ENCODE data around the gene HIPK4.
"Not testable (repeated sequence)": the region's sequence is repeated elsewhere in the genome, so short reads cannot be mapped to it uniquely, and the experiment has no call there.

HIPK4 gene

DNA sequence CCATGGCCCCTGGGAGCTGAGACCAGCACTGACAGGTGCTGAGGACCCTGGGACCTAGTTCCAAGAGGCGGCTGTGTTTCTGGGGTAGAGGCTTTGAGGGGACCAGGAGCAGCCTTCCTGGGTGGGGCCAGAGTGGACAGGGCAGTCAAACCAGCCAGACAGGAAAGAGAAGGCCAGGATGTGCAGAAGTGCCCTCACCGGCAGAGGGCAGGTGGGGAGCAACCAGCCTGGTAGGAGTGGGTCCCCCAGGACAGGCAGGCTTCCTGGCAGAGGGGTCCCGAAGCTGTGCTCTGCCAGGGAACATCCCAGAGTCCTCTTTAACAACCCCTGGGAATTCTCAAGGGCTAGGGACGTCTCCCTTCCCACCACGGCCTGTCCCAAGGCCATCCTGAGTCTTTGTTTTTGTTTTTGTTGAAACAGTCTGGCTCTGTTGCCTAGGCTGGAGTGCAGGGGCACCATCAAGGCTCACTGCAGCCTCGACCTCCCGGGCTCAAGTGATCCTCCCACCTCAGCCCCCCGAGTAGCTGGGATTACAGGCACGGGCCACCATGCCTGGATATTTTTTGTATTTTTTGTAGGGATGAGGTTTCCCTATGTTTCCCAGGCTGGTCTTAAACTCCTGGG lies 3.0 kb upstream of the HIPK4 start:
- no peak for DNase-seq

DNA sequence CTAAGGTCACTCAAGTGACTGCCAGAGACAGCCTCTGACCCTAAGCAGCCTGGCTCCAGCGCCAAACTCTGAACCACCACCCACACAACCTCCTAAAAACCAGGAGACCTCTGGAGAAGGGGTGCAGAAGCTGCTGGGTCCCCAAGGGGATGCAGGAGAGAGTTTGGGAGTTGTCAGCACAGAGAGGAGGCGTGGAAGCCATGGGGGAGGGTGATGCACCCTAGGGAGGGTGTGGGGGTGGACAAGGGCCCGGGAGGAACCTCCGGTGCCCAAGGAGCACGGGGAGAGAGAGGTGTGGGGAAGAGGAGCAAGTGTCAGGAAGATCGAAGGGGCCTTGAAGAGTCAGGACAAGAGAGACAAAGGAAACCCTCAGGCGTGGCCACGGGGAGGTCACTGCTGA lies 2.1 kb upstream of the HIPK4 start:
- DNase-seq, result no peak

DNA sequence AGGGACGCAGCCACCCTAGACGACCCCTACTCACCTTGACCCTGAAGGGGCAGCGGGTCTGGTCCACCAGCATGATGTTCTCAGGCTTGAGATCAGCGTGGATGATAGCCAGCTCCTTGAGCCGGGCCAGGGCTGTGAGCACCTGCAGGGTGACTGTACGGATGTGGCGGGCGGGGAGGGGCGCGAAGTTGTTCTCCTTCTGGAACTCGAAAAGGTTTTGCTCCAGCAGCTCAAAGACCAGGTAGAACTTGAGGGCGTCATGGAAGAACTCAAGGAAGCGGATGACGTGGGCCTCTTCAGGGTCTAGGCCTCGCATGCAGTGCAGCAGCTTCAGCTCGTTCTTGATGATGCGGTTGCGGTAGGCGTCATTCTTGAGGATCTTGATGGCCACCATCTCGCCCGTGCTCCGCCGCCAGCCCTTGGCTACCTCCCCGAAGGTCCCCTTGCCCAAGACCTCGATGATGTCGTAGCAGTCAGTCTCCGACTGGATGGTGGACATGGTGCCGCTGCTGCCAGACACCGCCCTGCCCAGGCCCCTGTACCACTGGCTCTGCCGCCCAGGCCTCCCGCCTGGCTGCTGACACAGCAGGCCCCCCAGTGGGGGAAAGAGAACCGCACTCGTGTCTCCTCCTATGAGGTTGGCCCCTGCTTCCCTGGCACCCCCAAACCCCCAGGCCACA lies 437 bp downstream of the HIPK4 start:
- DNase-seq, result no peak

DNA sequence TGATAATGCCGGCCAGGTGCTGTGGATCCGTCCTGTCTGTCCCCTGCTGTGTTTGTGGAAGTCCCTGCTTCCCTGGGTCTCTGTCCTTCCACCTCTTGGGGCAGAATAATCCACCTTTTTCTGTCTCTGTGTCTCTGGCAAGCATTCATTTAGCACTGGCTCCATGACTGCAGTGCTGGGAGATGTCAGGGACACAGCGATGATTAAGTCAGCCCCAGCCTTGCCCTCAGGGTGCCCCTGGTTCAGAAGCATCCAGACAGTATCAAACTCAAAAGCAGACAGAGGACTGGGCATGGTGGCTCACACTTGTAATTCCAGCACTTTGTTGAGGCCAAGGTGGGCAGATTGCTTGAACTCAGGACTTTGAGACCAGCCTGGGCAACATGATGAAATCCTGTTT lies 1.5 kb downstream of the HIPK4 start:
- no peak for DNase-seq

DNA sequence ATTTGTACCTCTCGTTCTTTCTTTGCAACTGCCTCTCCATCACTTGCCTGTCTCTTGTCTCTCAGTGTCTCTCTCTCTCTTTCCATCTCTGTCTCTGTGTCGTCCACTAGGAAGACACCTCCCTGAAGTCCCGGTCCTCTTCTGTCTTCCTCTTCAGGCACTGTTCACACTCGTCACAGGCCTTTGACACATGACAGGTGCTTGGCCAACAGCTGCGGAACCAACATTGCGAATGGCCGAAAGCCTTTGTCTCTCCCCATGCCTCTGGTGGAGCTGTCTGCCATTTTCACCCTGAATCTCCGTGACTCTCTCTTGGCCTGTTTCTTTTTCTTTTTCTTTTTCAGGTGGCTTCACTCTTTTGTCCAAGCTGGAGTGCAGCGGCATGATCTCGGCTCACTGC lies 2.8 kb downstream of the HIPK4 start:
- DNase-seq, result no peak

DNA sequence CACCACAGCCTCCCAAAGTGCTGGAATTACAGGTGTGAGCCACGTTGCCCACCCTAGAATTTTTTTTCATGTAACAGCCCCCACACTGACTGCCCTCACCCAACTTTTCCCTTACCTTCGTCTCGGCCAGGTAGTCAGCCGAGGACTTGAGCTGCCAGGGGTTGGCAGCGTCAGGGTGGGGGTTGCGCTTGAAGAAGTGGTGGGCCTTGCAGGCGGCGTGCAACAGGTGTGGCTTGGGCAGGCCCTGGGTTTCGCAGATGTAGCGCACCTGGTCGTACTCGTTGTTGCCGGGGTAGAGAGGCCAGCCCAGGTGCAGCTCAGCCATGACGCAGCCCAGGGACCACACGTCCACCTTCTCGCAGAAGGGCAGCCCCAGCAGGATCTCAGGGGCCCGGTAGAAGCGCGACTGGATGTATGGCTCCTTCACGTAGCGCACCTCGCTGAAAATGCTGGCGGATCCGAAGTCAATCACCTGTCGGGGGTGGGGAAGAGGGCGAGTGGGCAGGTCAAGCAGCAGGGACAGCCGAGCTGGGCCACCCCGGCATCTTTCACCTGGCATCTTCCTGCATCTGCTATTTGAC lies 6.2 kb downstream of the HIPK4 start:
- DNase-seq, result no peak

DNA sequence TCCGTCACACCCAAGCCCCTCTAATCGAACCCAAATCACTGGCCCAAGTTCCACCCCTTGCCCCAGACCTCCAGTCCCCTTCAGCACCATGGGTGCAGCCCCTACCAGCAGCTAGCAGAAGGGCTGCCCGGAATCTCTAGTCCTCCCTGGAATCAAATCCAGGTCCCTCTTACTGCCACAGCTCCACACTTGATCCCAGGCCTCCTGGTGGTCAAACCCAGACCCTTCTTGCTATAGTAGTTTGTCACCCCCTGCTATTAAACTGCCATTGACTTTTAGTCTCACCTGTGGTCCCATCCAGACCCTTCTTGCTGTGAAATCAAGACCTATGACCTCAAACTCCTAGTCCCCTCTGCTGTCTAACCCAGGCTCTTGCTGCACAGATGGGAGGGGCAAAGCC lies 8.7 kb downstream of the HIPK4 start:
- DNase-seq, result no peak

DNA sequence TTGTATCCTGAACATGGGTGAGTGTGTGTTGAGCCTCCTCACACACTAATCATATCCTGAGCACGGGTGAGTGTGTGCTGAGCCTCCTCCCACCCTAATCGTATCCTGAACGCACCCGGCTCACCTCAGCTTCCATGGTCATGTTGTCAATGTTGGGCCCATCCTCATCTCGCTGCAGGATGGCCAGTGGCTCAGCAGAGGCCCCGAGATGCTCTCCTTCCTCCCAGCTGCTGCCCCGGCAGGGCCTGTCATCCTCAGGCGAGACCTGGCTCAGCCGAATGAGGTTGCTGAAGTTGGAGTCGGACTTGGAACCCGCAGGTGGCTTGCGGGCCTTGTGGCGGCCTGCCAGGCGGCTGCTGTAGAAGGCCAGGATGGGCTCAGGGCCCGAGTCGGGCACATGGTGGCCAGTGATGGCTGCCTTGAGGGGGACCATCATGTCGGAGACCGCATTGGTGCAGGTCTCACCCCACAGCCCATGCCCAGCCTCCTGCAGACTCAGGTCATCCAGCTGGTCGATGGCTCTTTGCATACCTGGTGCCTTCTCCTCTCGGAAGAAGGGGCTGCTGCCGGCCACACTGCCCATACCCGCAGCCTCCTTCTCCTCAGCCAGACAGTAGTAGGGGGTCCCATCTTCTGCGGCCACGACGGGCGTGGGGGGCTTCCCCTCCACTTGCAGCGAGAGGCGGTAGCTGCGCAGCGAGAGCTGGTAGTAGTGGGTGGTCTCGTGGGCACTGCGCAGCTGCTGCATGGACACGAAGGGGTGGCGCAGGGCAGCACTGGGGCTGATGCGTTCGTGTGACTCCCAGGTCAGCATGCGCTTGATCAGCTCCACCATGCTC lies 9.6 kb downstream of the HIPK4 start:
- DNase-seq, result no peak

DNA sequence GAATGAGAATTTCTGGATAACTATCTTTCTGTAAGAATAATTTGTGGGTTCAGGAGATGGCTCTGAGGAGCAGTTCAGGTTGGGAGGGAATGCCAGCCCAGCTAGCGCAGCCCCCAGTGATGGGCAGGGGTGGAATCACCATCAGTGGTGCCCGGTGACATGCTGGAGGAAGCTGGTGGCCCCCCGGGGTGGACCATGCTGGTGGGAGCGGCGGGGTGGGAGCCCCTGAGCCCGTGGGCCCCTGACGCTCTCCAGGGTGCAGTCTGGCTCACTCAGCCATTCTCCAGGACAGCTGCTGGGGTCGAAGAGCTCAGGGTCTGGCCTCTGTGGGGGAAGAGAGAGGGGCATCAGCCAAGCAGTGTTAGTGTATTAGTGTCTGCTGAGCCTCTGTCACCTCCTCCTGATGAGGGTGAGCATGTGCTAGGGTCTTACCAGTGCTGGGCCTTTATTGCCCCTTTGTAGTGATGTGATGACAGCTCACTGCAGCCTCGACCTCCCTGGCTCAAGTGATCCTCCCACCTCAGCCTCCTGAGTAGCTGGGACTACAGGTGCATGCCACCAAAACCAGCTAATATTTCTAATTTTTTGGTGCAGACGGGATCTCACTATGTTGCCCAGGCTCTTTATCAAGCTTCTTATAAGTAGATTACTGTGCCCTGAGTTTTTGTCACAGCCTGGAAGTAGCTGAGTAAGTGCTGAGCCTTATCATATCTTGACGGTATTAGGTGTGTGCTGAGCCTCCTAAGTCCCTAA lies 10.4 kb downstream of the HIPK4 start:
- DNase-seq, result no peak

DNA sequence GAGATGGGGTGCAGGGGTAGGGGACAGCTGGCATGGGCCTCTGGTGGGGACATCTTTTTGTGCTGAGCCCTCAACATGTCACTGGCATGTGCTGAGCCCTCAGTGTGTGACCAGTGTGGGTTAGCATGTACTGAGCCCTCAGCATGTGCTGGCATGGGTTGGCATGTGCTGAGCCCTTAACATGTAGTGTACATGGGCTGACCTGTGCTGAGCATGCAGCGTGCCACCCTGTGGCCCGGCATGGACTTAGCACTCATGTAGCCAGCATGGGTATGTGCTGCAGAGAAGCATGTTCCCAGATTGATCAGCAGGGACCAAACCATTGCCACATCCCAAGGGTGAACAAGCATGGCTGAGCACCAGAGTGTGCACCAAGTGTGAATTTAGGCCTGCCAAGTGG lies 11.5 kb downstream of the HIPK4 start:
- no peak for DNase-seq

DNA sequence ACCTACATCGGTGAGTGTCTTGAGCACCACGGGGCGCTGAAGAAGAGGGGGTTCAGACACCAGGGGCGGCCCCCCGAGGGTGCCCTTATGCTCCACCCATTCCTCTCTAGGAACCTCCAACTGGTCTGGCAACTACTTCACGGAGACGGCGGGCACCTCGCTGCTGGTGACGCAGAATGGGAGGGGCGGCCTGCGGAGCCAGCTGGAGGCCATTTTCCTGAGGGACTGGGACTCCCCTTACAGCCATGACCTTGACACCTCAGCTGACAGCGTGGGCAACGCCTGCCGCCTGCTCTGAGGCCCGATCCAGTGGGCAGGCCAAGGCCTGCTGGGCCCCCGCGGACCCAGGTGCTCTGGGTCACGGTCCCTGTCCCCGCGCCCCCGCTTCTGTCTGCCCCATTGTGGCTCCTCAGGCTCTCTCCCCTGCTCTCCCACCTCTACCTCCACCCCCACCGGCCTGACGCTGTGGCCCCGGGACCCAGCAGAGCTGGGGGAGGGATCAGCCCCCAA lies 12.1 kb downstream of the HIPK4 start:
- no peak for DNase-seq

DNA sequence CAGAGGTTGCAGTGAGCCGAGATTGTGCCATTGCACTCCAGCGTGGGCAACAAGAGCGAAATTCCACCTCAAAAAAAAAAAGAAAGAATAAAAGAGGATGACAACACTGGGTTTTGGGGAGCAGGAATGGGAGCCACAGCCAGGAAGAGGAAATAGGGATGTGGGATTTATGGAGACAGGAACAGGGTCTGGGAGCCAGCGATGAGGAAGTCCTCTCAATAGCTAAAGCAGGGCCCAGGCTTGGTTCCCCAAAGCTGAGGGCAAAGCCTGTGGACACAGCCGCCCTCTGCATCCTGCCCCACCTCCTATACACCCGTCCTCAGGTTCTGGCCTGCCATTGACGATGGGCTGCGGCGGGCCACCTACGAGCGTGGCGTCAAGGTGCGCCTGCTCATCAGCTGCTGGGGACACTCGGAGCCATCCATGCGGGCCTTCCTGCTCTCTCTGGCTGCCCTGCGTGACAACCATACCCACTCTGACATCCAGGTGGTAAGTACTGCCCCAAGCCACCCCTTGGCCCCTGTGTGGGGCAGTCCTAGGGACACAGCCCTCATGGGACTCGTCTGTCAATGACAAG lies 13.6 kb downstream of the HIPK4 start:
- DNase-seq, result no peak

DNA sequence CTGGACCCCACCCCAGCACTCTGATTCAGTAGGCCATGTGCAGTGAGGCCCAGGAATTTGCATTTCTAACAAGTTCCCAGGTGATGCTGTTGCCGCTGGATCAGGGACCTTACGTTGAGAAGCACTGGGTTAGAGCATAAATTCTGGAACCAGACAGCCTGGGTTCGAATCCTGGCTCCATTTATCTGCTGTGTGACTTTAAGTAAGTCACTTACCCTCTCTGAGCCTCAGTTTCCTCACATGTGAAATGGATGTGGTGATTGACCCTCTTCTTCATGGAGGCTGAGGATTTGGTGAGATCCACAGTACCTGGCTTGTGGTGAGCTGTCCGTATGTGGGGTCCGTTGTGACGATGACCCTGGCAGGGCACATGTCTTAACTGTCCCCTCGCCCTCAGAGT lies 15.9 kb downstream of the HIPK4 start:
- DNase-seq, result no peak

DNA sequence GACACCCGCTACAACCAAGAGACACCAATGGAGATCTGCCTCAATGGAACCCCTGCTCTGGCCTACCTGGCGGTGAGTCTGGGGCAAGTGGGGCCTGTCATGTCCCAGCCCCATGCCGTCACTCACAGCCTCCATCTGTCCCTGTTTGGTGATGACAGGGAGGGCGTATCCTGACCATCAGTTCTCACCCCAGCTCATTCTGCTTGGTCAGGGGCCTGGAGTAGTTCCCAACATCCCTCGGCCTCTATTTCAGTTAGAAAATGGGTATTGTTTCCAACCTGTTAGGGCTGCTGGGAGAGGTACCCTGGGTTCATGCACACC lies 18.2 kb downstream of the HIPK4 start:
- DNase-seq, result no peak

DNA sequence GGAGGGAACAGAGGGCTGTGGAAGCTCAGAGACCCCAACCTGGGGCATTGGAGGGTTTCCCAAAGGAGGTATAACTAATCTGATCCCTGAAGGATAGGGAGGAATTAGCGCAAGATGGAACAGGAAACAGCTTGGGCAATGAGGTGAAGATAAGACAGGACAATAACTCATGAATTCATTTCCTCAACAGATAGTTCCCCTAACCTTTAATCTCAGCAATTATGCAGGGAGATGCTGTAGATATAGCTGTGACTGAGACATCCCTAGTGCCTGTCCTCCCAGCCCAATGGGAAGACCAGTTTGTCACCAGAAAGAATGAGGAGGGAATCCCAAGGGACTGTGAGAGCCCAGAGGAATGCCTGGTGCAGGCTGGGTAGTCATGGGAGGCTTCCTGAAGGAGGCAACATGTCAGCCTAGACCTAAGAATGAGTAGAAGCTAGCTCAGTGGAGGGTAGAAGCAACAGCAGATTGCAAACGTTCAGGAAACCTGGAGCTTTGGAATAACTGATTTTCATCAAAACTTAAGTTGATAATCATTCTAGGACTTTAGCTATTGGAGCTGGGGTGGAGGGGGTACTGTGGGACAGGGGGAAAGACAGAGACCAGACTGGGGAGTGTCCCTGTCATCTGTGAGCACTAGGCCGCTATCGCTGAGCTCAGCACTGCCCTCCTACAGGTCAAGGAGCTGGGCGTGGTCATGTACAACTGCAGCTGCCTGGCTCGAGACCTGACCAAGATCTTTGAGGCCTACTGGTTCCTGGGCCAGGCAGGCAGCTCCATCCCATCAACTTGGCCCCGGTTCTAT lies 18.8 kb downstream of the HIPK4 start:
- no peak for DNase-seq

DNA sequence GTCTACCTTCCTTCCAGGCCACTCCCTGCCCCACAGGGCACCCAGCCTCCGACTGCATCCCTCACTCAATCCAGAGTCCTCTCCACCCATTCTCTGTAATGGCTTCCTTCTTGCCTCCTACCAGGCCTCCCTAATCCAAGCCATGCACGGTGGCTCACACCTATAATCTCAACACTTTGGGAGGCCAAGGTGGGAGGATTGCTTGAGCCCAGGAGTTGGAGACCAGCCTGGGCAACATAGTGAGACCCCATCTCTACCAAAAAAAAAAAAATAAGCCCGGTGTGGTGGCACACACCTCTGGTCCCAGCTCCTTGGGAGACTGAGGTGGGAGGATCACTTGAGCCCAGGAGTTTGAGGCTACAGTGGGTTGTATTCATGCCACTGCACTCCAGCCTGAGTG lies 19.7 kb downstream of the HIPK4 start:
- DNase-seq, result not testable (repeated sequence)

DNA sequence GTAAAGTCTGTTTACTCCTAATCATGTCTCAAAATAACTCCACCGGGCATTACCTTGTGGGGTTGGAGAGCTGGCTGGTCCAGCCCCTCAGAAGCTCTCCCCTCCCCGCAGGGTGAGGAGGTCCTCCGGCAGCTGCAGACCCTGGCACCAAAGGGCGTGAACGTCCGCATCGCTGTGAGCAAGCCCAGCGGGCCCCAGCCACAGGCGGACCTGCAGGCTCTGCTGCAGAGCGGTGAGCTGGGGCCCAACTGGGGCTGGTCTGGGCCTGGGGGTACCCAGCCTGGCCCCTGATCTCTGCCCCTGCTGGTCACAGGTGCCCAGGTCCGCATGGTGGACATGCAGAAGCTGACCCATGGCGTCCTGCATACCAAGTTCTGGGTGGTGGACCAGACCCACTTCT lies 20.2 kb downstream of the HIPK4 start:
- no peak for DNase-seq

DNA sequence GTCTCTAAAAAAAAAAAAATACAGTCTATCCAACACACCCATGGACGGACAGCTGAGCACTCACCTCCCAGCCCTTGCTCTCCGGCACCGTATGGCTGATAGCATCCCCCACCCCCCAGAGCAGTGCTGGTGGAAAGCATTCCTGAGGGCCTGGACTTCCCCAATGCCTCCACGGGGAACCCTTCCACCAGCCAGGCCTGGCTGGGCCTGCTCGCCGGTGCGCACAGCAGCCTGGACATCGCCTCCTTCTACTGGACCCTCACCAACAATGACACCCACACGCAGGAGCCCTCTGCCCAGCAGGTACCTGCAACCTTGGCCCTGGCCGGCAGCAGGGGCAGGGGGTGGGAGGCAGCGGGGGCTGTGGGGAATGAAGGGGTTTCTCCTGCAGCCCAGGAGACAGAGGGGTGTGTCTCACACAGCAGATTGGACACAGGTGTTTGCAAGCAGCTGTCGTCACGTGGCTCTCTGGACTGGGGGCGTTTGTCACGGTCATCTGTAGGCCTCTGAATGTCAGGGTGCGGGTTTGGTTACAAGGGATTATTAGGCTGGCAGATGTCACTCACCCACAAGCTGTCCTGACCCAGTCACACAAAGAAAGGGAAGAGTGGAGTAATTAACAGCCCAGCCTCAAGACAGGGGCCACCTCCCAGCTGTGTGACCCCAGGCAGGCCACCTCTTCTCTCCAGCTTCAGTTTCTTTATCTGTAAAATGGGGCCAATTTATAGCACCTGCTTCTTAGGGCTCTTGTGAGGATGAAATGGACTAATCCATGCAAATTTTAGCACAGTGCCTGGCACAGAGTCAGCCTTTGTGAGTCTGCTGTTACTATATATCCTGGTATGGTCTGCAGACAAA lies 22.2 kb downstream of the HIPK4 start:
- no peak for DNase-seq

DNA sequence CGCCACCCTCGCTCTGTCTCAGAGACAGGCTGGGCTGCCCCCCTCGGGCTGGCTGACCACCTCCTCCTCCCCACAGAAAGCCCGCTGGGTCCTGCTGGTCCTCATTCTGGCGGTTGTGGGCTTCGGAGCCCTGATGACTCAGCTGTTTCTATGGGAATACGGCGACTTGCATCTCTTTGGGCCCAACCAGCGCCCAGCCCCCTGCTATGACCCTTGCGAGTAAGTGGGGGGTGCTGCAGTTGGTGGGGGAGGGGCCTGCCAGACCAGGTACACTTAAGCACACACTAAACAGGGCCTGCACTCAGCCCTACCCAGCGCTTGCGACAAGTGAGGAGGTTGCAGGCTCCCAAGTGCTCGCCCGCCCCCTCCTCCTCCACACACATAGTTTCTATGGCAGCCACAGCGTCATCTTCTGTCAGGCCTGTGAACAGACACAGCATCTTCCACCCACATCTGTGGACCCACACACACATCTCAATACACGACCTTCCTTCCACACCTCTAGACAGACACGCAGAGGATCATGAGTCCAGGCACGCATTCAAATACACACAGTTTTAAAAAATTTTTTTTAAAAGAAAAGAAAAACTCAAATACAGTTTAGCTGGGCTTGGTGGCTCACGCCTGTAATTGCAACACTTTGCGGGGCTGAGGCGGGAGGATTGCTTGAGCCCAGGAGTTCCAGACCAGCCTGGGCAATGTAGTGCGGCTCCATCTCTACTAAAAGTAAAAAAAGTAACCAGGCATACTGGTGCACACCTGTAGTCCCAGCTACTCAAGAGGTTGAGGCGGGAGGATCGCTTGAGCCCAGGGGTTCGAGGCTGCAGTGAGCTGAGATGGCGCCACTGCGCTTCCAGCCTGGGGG lies 23.1 kb downstream of the HIPK4 start:
- DNase-seq, result no peak

Data from NCI-H2029 treated with DMSO at 0.1 percent for 48 hours (cell line).